H9 (cell line): ENCODE measurements around the gene EML4. TPM values are rescaled to one million over a fixed set of nuclear protein-coding genes. Genes with fewer than 3 reads are reported as not detected.

Source experiments
- DNase-seq: peaks from one replicate; pipeline ENCODE4 v3.0.0-alpha.2; 2017
- H2AFZ ChIP-seq: one replicate; pipeline ENCODE4 v1.6.1; 2013; ENCODE audit warnings: mild to moderate bottlenecking, low read length, control low read depth, moderate library complexity
- H2AK5ac ChIP-seq: 2 replicates; pipeline ENCODE4 v1.6.1; 2013; ENCODE audit warnings: low read length, control low read depth, mixed read lengths; ENCODE audit not compliant: insufficient read length
- H2BK120ac ChIP-seq: one replicate; pipeline ENCODE4 v1.6.1; 2013; ENCODE audit warnings: low read depth, mild to moderate bottlenecking, low read length, control low read depth, inconsistent platforms; ENCODE audit not compliant: poor library complexity, severe bottlenecking
- H2BK12ac ChIP-seq: 2 replicates; pipeline ENCODE4 v1.6.1; 2013; ENCODE audit warnings: low read length, control low read depth, mixed read lengths, low read depth; ENCODE audit not compliant: insufficient read length
- H2BK15ac ChIP-seq: 2 replicates; pipeline ENCODE4 v1.6.1; 2013; ENCODE audit warnings: low read depth, low read length, control low read depth
- H2BK20ac ChIP-seq: one replicate; pipeline ENCODE4 v1.6.1; 2013; ENCODE audit warnings: low read depth, mild to moderate bottlenecking, low read length, control low read depth, inconsistent platforms; ENCODE audit not compliant: poor library complexity, severe bottlenecking
- H2BK5ac ChIP-seq: 2 replicates; pipeline ENCODE4 v1.6.1; 2013; ENCODE audit warnings: low read length, control low read depth, mixed read lengths; ENCODE audit not compliant: insufficient read length
- H3K14ac ChIP-seq: 2 replicates; pipeline ENCODE4 v1.6.1; 2013; ENCODE audit warnings: low read length, control low read depth; ENCODE audit not compliant: insufficient read depth
- H3K18ac ChIP-seq: 2 replicates; pipeline ENCODE4 v1.6.1; 2013; ENCODE audit warnings: low read depth, mild to moderate bottlenecking, mixed read lengths, low read length, control low read depth; ENCODE audit not compliant: insufficient read length
- H3K23ac ChIP-seq: 2 replicates; pipeline ENCODE4 v1.6.1; 2013; ENCODE audit warnings: low read length, control low read depth, mixed read lengths, low read depth; ENCODE audit not compliant: insufficient read length
- H3K23me2 ChIP-seq: 2 replicates; pipeline ENCODE4 v1.6.1; 2013; ENCODE audit warnings: low read depth, mild to moderate bottlenecking, mixed read lengths, low read length, control low read depth; ENCODE audit not compliant: insufficient read length, poor library complexity, severe bottlenecking
- H3K27ac ChIP-seq: 2 replicates; pipeline ENCODE4 v1.5.1; 2013; ENCODE audit warnings: low read length, control low read depth, mixed read lengths, low read depth; ENCODE audit not compliant: insufficient read length
- H3K27me3 ChIP-seq: 2 replicates; pipeline ENCODE4 v1.6.1; 2013; ENCODE audit warnings: low read length, control low read depth, inconsistent platforms; ENCODE audit not compliant: insufficient read depth
- H3K4ac ChIP-seq: 2 replicates; pipeline ENCODE4 v1.6.1; 2013; ENCODE audit warnings: low read depth, mild to moderate bottlenecking, control low read depth, inconsistent platforms, low read length, moderate library complexity
- H3K4me1 ChIP-seq: 2 replicates; pipeline ENCODE4 v1.6.1; 2013; ENCODE audit warnings: low read length, control low read depth, inconsistent platforms; ENCODE audit not compliant: insufficient read depth
- H3K4me2 ChIP-seq: 2 replicates; pipeline ENCODE4 v1.6.1; 2013; ENCODE audit warnings: low read length, control low read depth, mixed read lengths; ENCODE audit not compliant: insufficient read length, insufficient read depth
- H3K56ac ChIP-seq: 2 replicates; pipeline ENCODE4 v1.6.1; 2013; ENCODE audit warnings: low read depth, mild to moderate bottlenecking, mixed read lengths, low read length, control low read depth; ENCODE audit not compliant: insufficient read length
- H3K79me1 ChIP-seq: 2 replicates; pipeline ENCODE4 v1.6.1; 2013; ENCODE audit warnings: low read depth, mild to moderate bottlenecking, moderate library complexity, low read length, control low read depth, inconsistent platforms; ENCODE audit not compliant: insufficient read depth, poor library complexity, severe bottlenecking
- H3K79me2 ChIP-seq: 2 replicates; pipeline ENCODE4 v1.6.1; 2013; ENCODE audit warnings: low read length, control low read depth, inconsistent platforms; ENCODE audit not compliant: insufficient read depth
- H3K9ac ChIP-seq: 2 replicates; pipeline ENCODE4 v1.6.1; 2013; ENCODE audit warnings: low read length, control low read depth, mixed read lengths; ENCODE audit not compliant: insufficient read length; ENCODE audit errors: extremely low read depth
- H3K9me3 ChIP-seq: one replicate; pipeline ENCODE4 v1.6.1; 2013; ENCODE audit warnings: low read depth, low read length, inconsistent platforms; ENCODE audit not compliant: control insufficient read depth
- H3T11ph ChIP-seq: one replicate; pipeline ENCODE4 v1.6.1; 2013; ENCODE audit warnings: mild to moderate bottlenecking, low read length, control low read depth, inconsistent platforms
- H4K20me1 ChIP-seq: one replicate; pipeline ENCODE4 v1.6.1; 2013; ENCODE audit not compliant: control insufficient read depth, insufficient read length, insufficient read depth
- H4K5ac ChIP-seq: 2 replicates; pipeline ENCODE4 v1.6.1; 2013; ENCODE audit warnings: low read depth, mild to moderate bottlenecking, mixed read lengths, low read length, control low read depth; ENCODE audit not compliant: insufficient read length
- H4K8ac ChIP-seq: replicated peaks from 2 replicates; pipeline ENCODE4 v1.6.1; 2013; ENCODE audit warnings: low read length, control low read depth, mixed read lengths, low read depth; ENCODE audit not compliant: insufficient read length
- H4K91ac ChIP-seq: 2 replicates; pipeline ENCODE4 v1.6.1; 2013; ENCODE audit warnings: low read depth, mild to moderate bottlenecking, moderate library complexity, mixed read lengths, low read length, control low read depth; ENCODE audit not compliant: insufficient read length
- H3K27ac Mint-ChIP-seq, 3 experiments: 2 replicates in 2 of 3; 3 replicates in 1 of 3; pipeline ENCODE4 v1.8.0; 2020 to 2021; ENCODE audit warnings: mixed read lengths in 3 of 3, mild to moderate bottlenecking in 1 of 3, moderate library complexity in 1 of 3
- H3K27me3 Mint-ChIP-seq: 2 replicates; pipeline ENCODE4 v1.8.0; 2021; ENCODE audit warnings: low read depth, mild to moderate bottlenecking, moderate library complexity, mixed read lengths
- H3K36me3 Mint-ChIP-seq, 3 experiments: 2 replicates in 2 of 3; 3 replicates in 1 of 3; pipeline ENCODE4 v1.8.0; 2020 to 2021; ENCODE audit warnings: low read depth in 3 of 3, mixed read lengths in 3 of 3; ENCODE audit not compliant: insufficient read depth in 1 of 3
- H3K4me1 Mint-ChIP-seq, 2 experiments: 2 replicates each; pipeline ENCODE4 v1.8.0; 2020; ENCODE audit warnings: mixed read lengths in 2 of 2
- H3K4me3 Mint-ChIP-seq, 2 experiments: 2 replicates in 1 of 2; 3 replicates in 1 of 2; pipeline ENCODE4 v1.8.0; 2020 to 2021; ENCODE audit warnings: mild to moderate bottlenecking in 2 of 2, mixed read lengths in 2 of 2, moderate library complexity in 1 of 2
- H3K9me3 Mint-ChIP-seq, 2 experiments: 2 replicates in 1 of 2; 3 replicates in 1 of 2; pipeline ENCODE4 v1.8.0; 2020; ENCODE audit warnings: mild to moderate bottlenecking in 2 of 2, mixed read lengths in 2 of 2, moderate library complexity in 1 of 2
- CTCF ChIP-seq: fragments of 200-600 bp; sonication (generic); conservative IDR thresholded peaks from 3 replicates; pipeline ENCODE4 v1.8.0; 2021; ENCODE audit warnings: antibody characterized with exemption, mild to moderate bottlenecking
- WGBS: extraction: QIAGEN DNeasy Blood & Tissue Kit; methylation state at CpG from one replicate; pipeline ENCODE4 v1.1.7; 2013; ENCODE audit warnings: missing lambda C conversion rate, low lambda C conversion rate, mixed read lengths; ENCODE audit not compliant: insufficient read length; ENCODE audit errors: extremely low coverage; 5-methylcytosine and 5-hydroxymethylcytosine counted together
- total RNA-seq: library from RNA; stranded (reverse); gene quantifications from 2 replicates; pipeline ENCODE4 v1.2.1, GENCODE V29; 2021

The EML4 gene
- total RNA-seq, 1 experiment from 2014 or later = 68.6 TPM

GRCh38 chr2:42200926-42201855 lies 32.0 kb downstream of the EML4 start:
- no peak overlapping the region for H3K4me2 ChIP-seq
- 0 out of 2 replicates have a peak, but pooled peaks cover 4% of the 10 kb centered on the region for H3K4me1 ChIP-seq
- H3T11ph ChIP-seq = no peak overlapping the region
- no peak overlapping the region for H4K5ac ChIP-seq
- H3K36me3 Mint-ChIP-seq = peaks cover 0 to 9% (median 9%) of the 10 kb centered on the region in 3 experiments; a peak in 3 of 7 replicates
- H2BK120ac ChIP-seq = no peak overlapping the region
- no peak overlapping the region for H3K23ac ChIP-seq
- no peak overlapping the region for H4K8ac ChIP-seq
- no peak overlapping the region for H2AK5ac ChIP-seq
- TF ChIP-seq CTCF = no peak
- H3K27me3 Mint-ChIP-seq = no peaks in the 10 kb centered on the region
- peaks cover 0 to 2% of the 10 kb centered on the region in 2 experiments; a peak in 1 of 5 replicates for H3K9me3 Mint-ChIP-seq
- H2BK15ac ChIP-seq = no peak overlapping the region
- H3K4ac ChIP-seq = no peak overlapping the region
- H3K14ac ChIP-seq = no peak overlapping the region
- no peak overlapping the region for H3K9ac ChIP-seq
- no peak overlapping the region; a peak in 1 of 7 replicates for H3K27ac Mint-ChIP-seq
- DNase-seq = no peak
- no peak overlapping the region for H2AFZ ChIP-seq
- H3K4me3 Mint-ChIP-seq = no peak overlapping the region
- no peak overlapping the region for H3K56ac ChIP-seq
- H3K9me3 ChIP-seq = no peaks in the 10 kb centered on the region
- no peak overlapping the region for H3K27ac ChIP-seq
- no CpG with 5 or more reads among the region's 5 CpGs for WGBS
- H3K79me2 ChIP-seq = peaks cover 1% of the 10 kb centered on the region; the same call in 1 of the 2 replicates
- peaks cover 10 to 11% of the 10 kb centered on the region in 2 experiments for H3K4me1 Mint-ChIP-seq
- peaks cover 4% of the 10 kb centered on the region for H3K79me1 ChIP-seq
- H4K91ac ChIP-seq = no peak overlapping the region
- H2BK12ac ChIP-seq = no peak overlapping the region
- H3K18ac ChIP-seq = no peak overlapping the region
- no peaks in the 10 kb centered on the region for H4K20me1 ChIP-seq
- no peaks in the 10 kb centered on the region for H3K27me3 ChIP-seq
- no peak overlapping the region for H2BK5ac ChIP-seq
- H2BK20ac ChIP-seq = no peak overlapping the region
- H3K23me2 ChIP-seq = no peaks in the 10 kb centered on the region
